ENCODE measurements around the gene SV2C. TPM values are rescaled to one million over a fixed set of nuclear protein-coding genes. Genes with fewer than 3 reads are reported as not detected.

Gene SV2C
- total RNA-seq, 1 experiment from 2014 or later, result not detected

DNA sequence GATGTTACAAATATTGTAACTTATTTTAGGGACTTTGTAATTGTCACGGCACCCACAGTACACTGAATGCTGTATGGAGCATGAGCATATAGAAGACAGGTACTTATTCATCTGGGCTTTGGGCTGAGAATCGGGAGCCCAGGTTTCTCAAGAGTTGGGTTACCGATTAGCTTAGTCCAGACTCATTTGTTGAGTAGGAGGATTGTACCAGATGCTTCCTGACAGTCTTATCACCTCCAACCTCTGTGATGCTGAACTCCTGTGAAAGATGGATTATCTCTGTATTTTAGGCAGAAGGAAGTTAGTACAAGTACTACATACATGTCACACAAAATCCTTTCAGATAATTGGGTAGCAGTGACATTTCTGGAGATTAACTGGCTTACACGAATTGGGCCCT lies 79.2 kb downstream of the SV2C start:
- Histone ChIP-seq H3K27ac (no peak overlapping the region), H3K4me3 (no peak overlapping the region), H3K27me3 (replicated peaks) (no peaks in the 10 kb centered on the region; the same call in 1 of the 2 replicates), H3K4me1 (replicated peaks) (peaks cover 17% of the 10 kb centered on the region), H3K9me3 (replicated peaks) (no peaks in the 10 kb centered on the region), H3K36me3 (no peaks in the 10 kb centered on the region)
- DNase-seq (ENCODE audit: low read depth in 1 of 2, low spot score in 2 of 2), result no peak

DNA sequence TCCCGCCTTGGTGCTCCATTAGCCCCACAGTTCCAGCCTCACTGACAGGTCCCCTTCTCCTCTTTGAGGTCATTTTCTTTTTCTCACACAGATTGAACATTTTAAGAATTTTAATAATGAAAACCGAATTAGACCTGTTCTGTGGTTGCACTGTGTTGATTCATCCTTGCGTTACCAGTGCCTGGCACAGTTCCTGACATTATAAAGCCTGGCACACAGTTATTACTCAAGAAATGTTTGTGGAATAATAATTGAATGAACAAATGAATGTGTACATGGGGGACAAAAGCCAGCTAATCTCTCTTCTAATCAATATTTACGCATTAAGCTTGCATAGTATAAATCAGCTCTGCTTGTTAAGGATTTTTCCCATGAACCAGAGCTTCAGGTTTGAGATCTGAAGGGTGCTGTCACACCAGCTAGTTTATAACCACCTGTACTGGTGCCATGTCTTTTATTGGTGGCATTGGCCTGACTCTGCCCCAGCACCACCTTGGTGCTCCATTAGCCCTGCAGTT lies 80.0 kb downstream of the SV2C start:
- Histone ChIP-seq H3K36me3 (no peaks in the 10 kb centered on the region), H3K4me1 (replicated peaks) (peaks cover 17% of the 10 kb centered on the region), H3K27ac (no peak overlapping the region), H3K4me3 (no peak overlapping the region), H3K9me3 (replicated peaks) (no peaks in the 10 kb centered on the region), H3K27me3 (replicated peaks) (no peaks in the 10 kb centered on the region; the same call in 1 of the 2 replicates)
- no peak for DNase-seq (ENCODE audit: low read depth in 1 of 2, low spot score in 2 of 2)

DNA sequence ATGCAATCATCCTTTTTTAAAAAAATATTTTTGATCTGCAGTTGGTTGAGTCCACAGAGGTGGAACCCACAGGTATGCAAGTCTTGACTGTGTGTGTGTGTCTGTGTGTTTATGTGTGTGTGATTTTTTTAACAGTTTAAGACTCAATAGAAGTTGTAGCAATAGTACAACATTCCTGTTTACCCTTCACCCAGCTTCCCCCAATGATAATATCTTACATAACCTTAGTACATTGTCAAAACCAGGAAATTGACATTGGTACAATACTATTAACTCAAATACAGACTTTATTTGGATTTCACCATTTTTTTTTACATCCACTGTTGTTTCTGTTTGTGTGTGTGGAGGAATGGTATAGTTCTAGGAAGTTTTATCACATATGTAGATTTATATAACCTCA lies 81.8 kb downstream of the SV2C start:
- peaks cover 17% of the 10 kb centered on the region for H3K4me1 ChIP-seq (replicated peaks)
- no peak for DNase-seq (ENCODE audit: low read depth in 1 of 2, low spot score in 2 of 2)
- H3K4me3 ChIP-seq, result no peak overlapping the region

DNA sequence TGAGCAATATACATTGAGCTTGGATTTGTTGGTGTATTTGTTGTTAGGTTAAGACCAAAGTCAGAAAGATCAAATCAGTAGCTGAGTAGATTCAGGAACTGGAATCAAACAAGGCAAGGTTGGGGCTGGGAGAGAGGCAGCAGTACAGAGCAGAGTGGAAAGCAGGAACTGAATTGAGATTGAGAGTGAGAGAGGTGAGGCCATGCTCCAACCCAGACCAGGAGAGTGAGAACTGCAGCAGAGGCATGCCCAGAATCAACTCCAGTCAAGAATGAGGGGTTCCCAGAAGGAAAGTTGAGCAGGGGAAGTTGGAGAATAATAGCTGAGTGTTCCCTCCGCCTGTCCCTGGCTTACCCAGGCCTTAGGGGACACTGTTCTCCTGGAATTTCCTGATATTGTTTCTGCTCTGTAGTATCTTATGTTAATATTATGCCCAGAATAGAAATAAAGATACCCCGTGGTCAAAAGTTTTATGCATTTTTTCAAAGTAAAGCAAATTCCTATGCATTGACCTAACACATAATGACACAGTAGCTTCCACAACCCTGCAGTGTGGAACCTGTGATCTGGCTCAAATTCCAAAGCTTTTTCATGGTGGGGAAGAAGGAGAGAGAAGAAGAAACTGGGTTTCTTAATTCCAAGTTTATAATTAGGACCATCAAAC lies 82.7 kb downstream of the SV2C start:
- no peaks in the 10 kb centered on the region for H3K9me3 ChIP-seq (replicated peaks)
- no peaks in the 10 kb centered on the region for H3K36me3 ChIP-seq
- H3K4me3 ChIP-seq, result no peak overlapping the region
- peak in 1 of 2 experiments; percentile 24 for DNase-seq (ENCODE audit: low read depth in 1 of 2, low spot score in 2 of 2)
- H3K27ac ChIP-seq, result peak overlapping the region; percentile 48
- peaks cover 17% of the 10 kb centered on the region for H3K4me1 ChIP-seq (replicated peaks)
- no peaks in the 10 kb centered on the region; the same call in 1 of the 2 replicates for H3K27me3 ChIP-seq (replicated peaks)

More for the DNA sequence above, 81.8 kb downstream of the SV2C start:
- Histone ChIP-seq H3K27ac (no peak overlapping the region), H3K36me3 (no peaks in the 10 kb centered on the region), H3K27me3 (replicated peaks) (no peaks in the 10 kb centered on the region; the same call in 1 of the 2 replicates), H3K9me3 (replicated peaks) (no peaks in the 10 kb centered on the region)

DNA sequence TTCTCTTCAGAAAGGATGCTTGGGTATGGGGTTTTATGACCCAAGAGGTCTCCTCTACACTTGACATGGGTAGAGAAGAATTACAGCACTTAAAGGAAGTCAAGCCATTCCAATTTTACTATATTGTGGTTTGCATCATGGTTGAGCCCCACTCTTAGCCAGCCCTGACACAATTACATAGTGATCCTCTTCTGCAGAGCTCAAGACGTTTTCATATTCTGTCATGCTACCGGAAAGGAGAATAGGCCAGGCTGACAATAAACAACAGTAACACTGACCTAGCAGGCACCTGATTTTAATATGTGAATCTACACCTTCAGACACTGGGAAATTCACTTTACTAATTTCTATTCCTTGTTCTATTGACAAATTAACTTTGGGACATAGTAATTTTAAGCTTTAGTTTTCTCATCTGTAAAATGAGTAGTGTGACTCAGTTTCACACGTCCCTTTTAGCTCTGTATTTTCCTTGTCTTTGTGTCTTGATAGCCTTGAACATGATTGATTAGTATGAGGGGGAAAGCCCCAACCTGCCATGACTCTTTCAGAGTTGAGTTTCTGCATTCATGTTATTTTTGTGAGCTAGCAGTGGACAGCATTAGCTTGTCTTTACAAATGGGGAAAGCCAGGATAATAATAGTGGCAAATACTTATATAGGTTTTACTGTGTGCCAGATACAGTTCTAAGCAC lies 83.8 kb downstream of the SV2C start:
- H3K4me3 ChIP-seq, result no peak overlapping the region
- DNase-seq (ENCODE audit: low read depth in 1 of 2, low spot score in 2 of 2), result no peak
- peaks cover 17% of the 10 kb centered on the region for H3K4me1 ChIP-seq (replicated peaks)
- H3K9me3 ChIP-seq (replicated peaks), result no peaks in the 10 kb centered on the region
- no peaks in the 10 kb centered on the region for H3K36me3 ChIP-seq
- H3K27ac ChIP-seq, result no peak overlapping the region
- no peaks in the 10 kb centered on the region; the same call in 1 of the 2 replicates for H3K27me3 ChIP-seq (replicated peaks)

DNA sequence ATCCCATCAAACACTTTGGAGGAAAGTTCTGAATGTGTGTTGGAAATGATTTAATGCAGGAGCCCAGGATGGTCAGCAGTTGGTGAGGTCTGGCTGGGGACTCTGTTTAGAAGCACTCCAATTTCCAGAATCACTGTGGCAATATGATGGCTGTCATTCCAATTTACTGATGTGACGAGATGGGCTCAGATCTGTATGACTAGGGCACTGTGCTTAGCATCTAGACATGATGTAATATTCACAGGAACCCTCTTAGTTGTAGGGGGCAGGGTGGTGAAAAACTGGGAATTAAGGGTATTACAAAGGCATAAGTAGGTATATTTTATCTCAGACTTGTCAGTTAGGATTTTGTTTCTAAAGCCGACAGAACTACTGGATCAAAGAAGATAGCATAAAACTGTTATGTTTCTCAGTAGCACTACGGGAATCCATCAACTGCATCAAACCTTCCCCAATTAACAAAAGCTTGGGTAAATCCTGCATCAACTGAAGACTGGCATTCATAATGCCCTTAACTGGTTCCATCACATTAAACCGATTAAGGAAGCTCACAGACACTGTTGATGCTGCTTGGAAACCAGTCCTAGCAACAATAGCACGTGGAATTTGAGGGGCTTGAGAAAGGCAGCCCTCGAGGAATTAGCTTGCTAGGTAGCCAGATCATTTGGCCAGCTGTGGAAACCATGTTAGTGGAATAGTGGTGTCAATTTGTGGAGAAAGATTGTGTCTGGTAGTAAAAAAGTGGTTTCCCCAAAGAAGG lies 86.1 kb downstream of the SV2C start:
- Histone ChIP-seq H3K9me3 (replicated peaks) (no peaks in the 10 kb centered on the region), H3K4me3 (no peak overlapping the region), H3K27ac (no peak overlapping the region), H3K36me3 (no peaks in the 10 kb centered on the region), H3K4me1 (replicated peaks) (peaks cover 17% of the 10 kb centered on the region), H3K27me3 (replicated peaks) (no peaks in the 10 kb centered on the region; the same call in 1 of the 2 replicates)
- DNase-seq (ENCODE audit: low read depth in 1 of 2, low spot score in 2 of 2), result no peak

DNA sequence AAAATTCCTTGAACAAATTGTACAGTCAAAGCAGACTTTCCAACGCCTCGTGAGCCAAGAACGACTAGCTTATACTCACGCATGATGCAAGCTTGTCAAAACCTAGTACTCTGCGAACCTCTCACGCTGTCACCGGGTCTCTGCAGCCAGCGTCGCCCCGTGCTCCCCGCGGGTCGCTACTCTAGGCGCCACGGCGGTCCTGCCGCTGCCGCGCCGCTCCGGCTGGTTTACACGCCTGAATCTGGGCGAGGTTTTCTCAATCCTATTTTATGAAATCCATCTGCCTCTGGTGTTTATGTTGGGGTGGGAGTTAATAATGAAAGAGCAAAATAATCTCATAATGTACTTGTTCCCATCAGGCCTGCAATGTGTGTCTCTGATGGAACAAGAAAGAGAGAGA lies 90.9 kb downstream of the SV2C start:
- Histone ChIP-seq H3K36me3 (no peaks in the 10 kb centered on the region), H3K27ac (no peak overlapping the region), H3K4me1 (replicated peaks) (no peaks in the 10 kb centered on the region), H3K9me3 (replicated peaks) (no peaks in the 10 kb centered on the region), H3K4me3 (no peak overlapping the region), H3K27me3 (replicated peaks) (0 out of 2 replicates have a peak, but pooled peaks cover 5% of the 10 kb centered on the region)
- DNase-seq (ENCODE audit: low read depth in 1 of 2, low spot score in 2 of 2), result no peak

DNA sequence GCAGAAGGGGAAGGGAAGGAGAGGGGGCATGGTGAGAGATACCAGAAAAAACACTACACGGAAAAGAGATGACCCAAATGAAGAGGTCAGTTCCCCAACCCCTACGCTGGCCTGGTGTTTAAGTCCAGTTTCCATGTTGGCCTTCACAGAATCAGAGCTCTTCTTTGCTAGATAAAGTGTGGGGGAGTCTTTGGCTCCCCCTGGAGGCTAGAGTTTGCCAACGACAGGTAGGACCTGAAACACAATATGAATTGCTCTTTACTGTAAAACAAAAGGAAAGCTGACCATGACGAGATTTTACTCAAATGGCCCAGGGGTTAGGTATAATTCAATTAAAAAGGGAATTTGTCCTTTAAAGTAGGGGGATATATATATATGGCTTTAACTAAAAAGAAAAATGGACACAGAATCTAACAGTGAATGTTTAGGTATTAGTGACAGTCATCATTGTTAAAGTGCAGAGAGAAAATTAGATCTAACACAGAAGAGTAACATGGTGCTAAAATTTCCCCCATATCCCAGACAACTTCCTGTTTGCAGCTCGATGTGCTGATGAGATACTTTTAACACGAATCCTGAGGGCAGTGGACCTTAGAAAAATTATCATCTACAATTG lies 92.0 kb downstream of the SV2C start:
- no peaks in the 10 kb centered on the region for H3K4me1 ChIP-seq (replicated peaks)
- DNase-seq (ENCODE audit: low read depth in 1 of 2, low spot score in 2 of 2), result peak; percentile 20 to 47
- H3K36me3 ChIP-seq, result no peaks in the 10 kb centered on the region
- 0 out of 2 replicates have a peak, but pooled peaks cover 5% of the 10 kb centered on the region for H3K27me3 ChIP-seq (replicated peaks)
- H3K4me3 ChIP-seq, result no peak overlapping the region
- H3K9me3 ChIP-seq (replicated peaks), result no peaks in the 10 kb centered on the region
- no peak overlapping the region for H3K27ac ChIP-seq

DNA sequence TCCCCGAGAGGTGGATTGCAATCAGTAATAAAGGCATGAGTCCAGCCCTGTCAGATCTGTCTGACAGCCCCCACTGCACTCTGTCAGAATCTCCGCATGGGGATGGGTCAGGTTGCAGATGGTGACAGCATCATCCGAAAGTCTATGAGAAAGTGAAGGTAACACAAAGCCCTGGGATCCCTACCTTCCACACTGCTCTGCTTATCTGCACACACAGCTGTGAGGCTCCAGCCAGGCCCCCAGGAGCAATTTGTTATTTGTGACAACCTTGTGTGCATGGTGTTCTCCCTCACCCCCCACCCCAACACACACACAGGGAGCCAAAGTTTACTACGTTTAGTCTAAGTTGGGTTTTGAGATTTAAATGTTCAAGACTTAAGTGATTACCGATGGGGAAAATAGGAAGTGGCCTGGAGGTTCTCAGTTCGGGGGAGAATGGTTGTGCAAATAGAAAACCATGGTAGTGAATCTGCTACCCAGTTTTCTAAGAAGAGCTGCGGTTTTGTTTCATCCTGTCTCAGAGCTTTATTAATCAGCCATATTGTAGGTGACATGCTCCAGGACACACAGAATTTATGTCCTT lies 92.7 kb downstream of the SV2C start:
- DNase-seq (ENCODE audit: low read depth in 1 of 2, low spot score in 2 of 2), result no peak
- Histone ChIP-seq H3K36me3 (no peaks in the 10 kb centered on the region), H3K4me1 (replicated peaks) (no peaks in the 10 kb centered on the region), H3K9me3 (replicated peaks) (no peaks in the 10 kb centered on the region), H3K27ac (no peak overlapping the region), H3K27me3 (replicated peaks) (0 out of 2 replicates have a peak, but pooled peaks cover 5% of the 10 kb centered on the region), H3K4me3 (no peak overlapping the region)

DNA sequence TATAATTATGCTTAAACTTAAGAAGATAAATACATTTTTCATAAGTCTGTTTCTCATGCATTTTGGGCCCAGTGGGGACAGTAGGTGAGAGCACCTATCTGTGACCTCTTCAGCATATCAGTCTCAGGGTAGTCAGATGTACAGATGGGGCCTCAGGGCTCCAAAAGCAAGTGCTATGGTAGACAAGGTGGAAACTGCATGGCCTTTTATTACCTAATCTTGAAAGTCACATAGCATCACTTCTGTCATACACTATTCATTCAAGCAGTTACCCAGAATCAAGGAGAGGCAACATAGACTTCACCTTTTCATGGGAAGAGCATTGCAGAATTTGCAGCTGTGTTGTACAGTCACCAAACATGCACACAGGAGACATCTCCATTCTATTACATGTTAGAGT lies 94.8 kb downstream of the SV2C start:
- no peaks in the 10 kb centered on the region for H3K9me3 ChIP-seq (replicated peaks)
- no peak overlapping the region for H3K27ac ChIP-seq
- H3K4me1 ChIP-seq (replicated peaks), result no peaks in the 10 kb centered on the region
- H3K36me3 ChIP-seq, result no peaks in the 10 kb centered on the region
- no peak overlapping the region for H3K4me3 ChIP-seq
- no peak for DNase-seq (ENCODE audit: low read depth in 1 of 2, low spot score in 2 of 2)
- H3K27me3 ChIP-seq (replicated peaks), result 0 out of 2 replicates have a peak, but pooled peaks cover 5% of the 10 kb centered on the region

DNA sequence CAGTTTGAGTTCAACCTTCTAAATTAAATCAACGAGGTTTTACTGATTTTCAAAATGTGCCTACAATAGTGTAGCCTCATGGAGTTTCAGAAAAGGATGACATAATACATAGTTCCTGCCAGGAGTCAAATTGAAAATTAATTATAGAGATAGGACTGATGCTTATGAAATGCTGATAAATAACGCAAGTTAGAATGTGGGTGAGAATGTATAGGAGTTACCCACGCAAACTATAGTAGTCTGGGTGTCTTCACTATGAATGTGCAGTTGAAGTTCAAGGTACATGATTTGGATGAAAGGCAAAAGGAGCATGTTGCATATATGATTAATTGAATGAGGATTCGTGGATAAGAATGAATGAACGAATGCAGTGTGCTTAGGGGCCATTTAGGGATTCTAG lies 95.7 kb downstream of the SV2C start:
- DNase-seq (ENCODE audit: low read depth in 1 of 2, low spot score in 2 of 2), result no peak
- Histone ChIP-seq H3K36me3 (no peaks in the 10 kb centered on the region), H3K27me3 (replicated peaks) (0 out of 2 replicates have a peak, but pooled peaks cover 5% of the 10 kb centered on the region), H3K4me1 (replicated peaks) (no peaks in the 10 kb centered on the region), H3K9me3 (replicated peaks) (no peaks in the 10 kb centered on the region), H3K4me3 (no peak overlapping the region), H3K27ac (no peak overlapping the region)

DNA sequence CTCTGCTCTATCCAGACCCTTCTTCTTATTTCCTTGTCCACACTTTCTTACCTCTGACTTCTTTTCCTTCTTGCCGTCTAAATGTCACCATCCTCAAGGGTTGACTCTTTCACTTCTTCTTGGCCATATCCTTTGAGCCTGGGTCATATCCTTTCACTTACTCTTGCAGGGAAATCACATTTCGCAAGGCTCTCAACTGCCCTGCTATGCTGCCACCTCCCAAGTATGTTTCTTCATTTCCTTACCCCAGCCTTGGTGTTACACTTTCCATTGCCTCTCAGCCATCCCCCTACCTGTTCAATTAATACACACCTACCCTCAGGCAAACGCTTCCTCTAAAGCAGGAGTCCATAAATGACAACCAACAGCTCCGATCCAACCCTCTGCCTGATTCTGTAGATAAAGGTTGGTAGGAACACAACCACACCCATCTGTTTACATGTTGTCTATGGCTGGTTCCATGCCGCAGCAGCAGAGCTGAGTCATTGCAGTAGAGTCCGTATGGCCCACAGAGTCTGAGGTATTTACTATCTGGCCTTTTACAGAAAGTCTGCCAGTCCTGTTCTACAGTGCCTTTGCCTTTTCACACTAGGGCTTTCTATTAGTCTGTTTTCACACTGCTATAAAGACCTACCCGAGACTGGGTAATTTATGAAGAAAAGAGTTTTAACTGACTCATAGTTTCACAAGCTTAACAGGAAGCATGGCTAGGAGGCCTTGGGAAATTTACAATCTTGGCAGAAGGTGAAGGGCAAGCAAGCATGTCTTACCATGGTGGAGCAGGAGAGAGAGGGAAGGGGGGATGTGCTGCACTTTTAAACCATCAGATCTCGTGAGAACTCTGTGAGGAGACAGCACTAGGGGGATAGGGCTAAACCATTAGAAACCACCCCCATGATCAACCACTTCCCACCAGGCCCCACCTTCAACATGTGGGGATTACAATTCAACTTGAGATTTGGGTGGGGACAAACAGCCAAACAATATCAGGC lies 97.9 kb downstream of the SV2C start:
- Histone ChIP-seq H3K4me1 (replicated peaks) (no peaks in the 10 kb centered on the region), H3K27me3 (replicated peaks) (0 out of 2 replicates have a peak, but pooled peaks cover 5% of the 10 kb centered on the region), H3K4me3 (no peak overlapping the region), H3K9me3 (replicated peaks) (no peaks in the 10 kb centered on the region), H3K36me3 (no peaks in the 10 kb centered on the region), H3K27ac (no peak overlapping the region)
- no peak for DNase-seq (ENCODE audit: low read depth in 1 of 2, low spot score in 2 of 2)

All from SJSA1 (cell line).